ENCODE measurements around the gene PIP4K2B.

PIP4K2B gene

GRCh38 chr17:38740044-38740443 is 59.3 kb downstream of the PIP4K2B start:
- Histone ChIP-seq H3K14ac (ENCODE audit: low read length) (no peak overlapping the region), H2BK120ac (ENCODE audit: insufficient read depth, low read length, poor library complexity) (no peak overlapping the region), H3K79me1 (ENCODE audit: low read length) (no peaks in the 10 kb centered on the region), H3K23ac (ENCODE audit: low read length) (no peak overlapping the region), H3K27me3 (ENCODE audit: insufficient read depth, low read length) (no peaks in the 10 kb centered on the region), H3K79me2 (ENCODE audit: control insufficient read depth, insufficient read depth, low read length, poor library complexity) (peaks cover 6% of the 10 kb centered on the region), H3K4me3 (ENCODE audit: low read depth, low read length) (no peak overlapping the region), H2BK12ac (ENCODE audit: low read length) (no peak overlapping the region), H4K8ac (ENCODE audit: low read depth, low read length) (no peak overlapping the region), H3K18ac (ENCODE audit: low read length) (no peak overlapping the region), H4K12ac (ENCODE audit: low read depth, low read length) (no peak overlapping the region), H3K4me1 (ENCODE audit: control insufficient read depth in 1 of 2, insufficient read depth in 2 of 2, low read length in 2 of 2) (peaks cover 0 to 2% of the 10 kb centered on the region in 2 experiments), H2BK5ac (ENCODE audit: low read depth, low read length, poor library complexity) (no peak overlapping the region), H3K4ac (ENCODE audit: low read depth, low read length) (no peak overlapping the region), H3K9ac (ENCODE audit: low read length) (no peak overlapping the region), H3K4me2 (ENCODE audit: low read length) (no peak overlapping the region), H3K9me3 (ENCODE audit: insufficient read depth, low read depth, low read length) (no peaks in the 10 kb centered on the region), H3K36me3 (ENCODE audit: control insufficient read depth in 1 of 2, insufficient read depth in 2 of 2, low read length in 2 of 2) (peaks cover 61 to 63% of the 10 kb centered on the region in 2 experiments), H2AFZ (ENCODE audit: insufficient read depth, low read length, poor library complexity) (no peak overlapping the region), H2AK5ac (ENCODE audit: low read length) (no peak overlapping the region), H3K27ac (ENCODE audit: low read depth, low read length) (no peak overlapping the region), H4K91ac (ENCODE audit: low read depth, low read length) (no peak overlapping the region)
- no peak for DNase-seq
- WGBS (ENCODE audit: extremely low coverage, insufficient coverage, insufficient read length): no CpG with 5 or more reads among the region's 19 CpGs

DNA sequence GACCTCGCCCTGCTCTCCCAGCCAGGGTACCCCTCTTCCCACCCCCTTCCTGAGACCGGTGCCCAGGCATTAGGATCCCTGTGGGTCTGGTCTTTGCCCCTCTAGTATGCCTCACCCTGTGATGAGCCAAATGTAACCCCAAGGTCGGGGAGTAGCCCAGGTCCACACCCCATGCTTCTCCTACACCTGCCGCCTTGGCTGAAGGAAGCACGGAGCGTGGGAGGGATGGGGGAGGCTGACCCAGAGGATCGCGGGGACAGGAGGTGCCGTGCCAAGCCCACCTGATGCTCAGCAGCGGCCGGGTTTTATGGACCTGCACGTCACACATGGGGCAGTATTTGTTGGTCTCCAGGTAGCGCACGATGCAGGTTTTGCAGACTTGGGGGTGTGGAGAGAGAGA is 60.1 kb downstream of the PIP4K2B start:
- Histone ChIP-seq H3K9ac (ENCODE audit: low read length) (no peak overlapping the region), H3K36me3 (ENCODE audit: control insufficient read depth in 1 of 2, insufficient read depth in 2 of 2, low read length in 2 of 2) (peaks cover 62% of the 10 kb centered on the region in 2 experiments), H3K4me3 (ENCODE audit: low read depth, low read length) (no peak overlapping the region), H3K79me2 (ENCODE audit: control insufficient read depth, insufficient read depth, low read length, poor library complexity) (peaks cover 6% of the 10 kb centered on the region), H2AFZ (ENCODE audit: insufficient read depth, low read length, poor library complexity) (no peak overlapping the region), H3K14ac (ENCODE audit: low read length) (no peak overlapping the region), H3K18ac (ENCODE audit: low read length) (no peak overlapping the region), H3K27me3 (ENCODE audit: insufficient read depth, low read length) (no peaks in the 10 kb centered on the region), H3K79me1 (ENCODE audit: low read length) (no peaks in the 10 kb centered on the region), H3K23ac (ENCODE audit: low read length) (no peak overlapping the region), H3K4me2 (ENCODE audit: low read length) (no peak overlapping the region), H3K4me1 (ENCODE audit: control insufficient read depth in 1 of 2, insufficient read depth in 2 of 2, low read length in 2 of 2) (peaks cover 0 to 2% of the 10 kb centered on the region in 2 experiments), H4K12ac (ENCODE audit: low read depth, low read length) (no peak overlapping the region), H2AK5ac (ENCODE audit: low read length) (no peak overlapping the region), H4K8ac (ENCODE audit: low read depth, low read length) (no peak overlapping the region), H2BK120ac (ENCODE audit: insufficient read depth, low read length, poor library complexity) (no peak overlapping the region), H3K9me3 (ENCODE audit: insufficient read depth, low read depth, low read length) (no peaks in the 10 kb centered on the region), H3K4ac (ENCODE audit: low read depth, low read length) (no peak overlapping the region), H2BK5ac (ENCODE audit: low read depth, low read length, poor library complexity) (no peak overlapping the region), H2BK12ac (ENCODE audit: low read length) (no peak overlapping the region), H4K91ac (ENCODE audit: low read depth, low read length) (no peak overlapping the region), H3K27ac (ENCODE audit: low read depth, low read length) (no peak overlapping the region)
- no peak for DNase-seq
- no CpG with 5 or more reads among the region's 14 CpGs for WGBS (ENCODE audit: extremely low coverage, insufficient coverage, insufficient read length)

DNA sequence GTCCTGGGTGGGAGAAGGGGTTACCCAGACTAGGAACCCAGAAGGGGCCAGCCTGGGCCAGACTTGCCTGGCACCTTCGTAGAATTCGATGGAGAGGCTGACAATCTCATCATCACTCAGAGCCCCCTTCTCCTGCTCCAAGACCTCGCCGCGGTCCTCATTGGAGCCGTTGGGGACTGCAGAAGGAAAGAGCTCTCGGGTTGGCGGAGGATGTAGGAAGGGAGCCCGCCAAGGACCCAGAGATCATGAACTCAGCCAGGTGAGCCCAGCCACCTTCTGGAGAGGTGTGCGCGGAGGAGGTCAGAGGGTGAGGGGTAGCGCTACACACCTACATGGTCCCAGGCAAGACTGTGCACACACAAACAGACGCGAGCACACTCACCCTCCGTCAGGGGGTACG is 60.7 kb downstream of the PIP4K2B start:
- Histone ChIP-seq H2AFZ (ENCODE audit: insufficient read depth, low read length, poor library complexity) (no peak overlapping the region), H3K9me3 (ENCODE audit: insufficient read depth, low read depth, low read length) (no peaks in the 10 kb centered on the region), H2BK12ac (ENCODE audit: low read length) (no peak overlapping the region), H3K4me2 (ENCODE audit: low read length) (no peak overlapping the region), H3K27me3 (ENCODE audit: insufficient read depth, low read length) (no peaks in the 10 kb centered on the region), H2BK5ac (ENCODE audit: low read depth, low read length, poor library complexity) (no peak overlapping the region), H4K8ac (ENCODE audit: low read depth, low read length) (no peak overlapping the region), H3K18ac (ENCODE audit: low read length) (no peak overlapping the region), H3K79me2 (ENCODE audit: control insufficient read depth, insufficient read depth, low read length, poor library complexity) (peaks cover 6% of the 10 kb centered on the region), H3K27ac (ENCODE audit: low read depth, low read length) (no peak overlapping the region), H3K23ac (ENCODE audit: low read length) (no peak overlapping the region), H3K9ac (ENCODE audit: low read length) (no peak overlapping the region), H3K36me3 (ENCODE audit: control insufficient read depth in 1 of 2, insufficient read depth in 2 of 2, low read length in 2 of 2) (peaks cover 68% of the 10 kb centered on the region in 2 experiments), H3K4me3 (ENCODE audit: low read depth, low read length) (no peak overlapping the region), H3K4ac (ENCODE audit: low read depth, low read length) (no peak overlapping the region), H3K4me1 (ENCODE audit: control insufficient read depth in 1 of 2, insufficient read depth in 2 of 2, low read length in 2 of 2) (no peaks in the 10 kb centered on the region), H3K79me1 (ENCODE audit: low read length) (no peaks in the 10 kb centered on the region), H4K91ac (ENCODE audit: low read depth, low read length) (no peak overlapping the region), H3K14ac (ENCODE audit: low read length) (no peak overlapping the region), H2BK120ac (ENCODE audit: insufficient read depth, low read length, poor library complexity) (no peak overlapping the region), H4K12ac (ENCODE audit: low read depth, low read length) (no peak overlapping the region), H2AK5ac (ENCODE audit: low read length) (no peak overlapping the region)
- no peak for DNase-seq
- no CpG with 5 or more reads among the region's 16 CpGs for WGBS (ENCODE audit: extremely low coverage, insufficient coverage, insufficient read length)

DNA sequence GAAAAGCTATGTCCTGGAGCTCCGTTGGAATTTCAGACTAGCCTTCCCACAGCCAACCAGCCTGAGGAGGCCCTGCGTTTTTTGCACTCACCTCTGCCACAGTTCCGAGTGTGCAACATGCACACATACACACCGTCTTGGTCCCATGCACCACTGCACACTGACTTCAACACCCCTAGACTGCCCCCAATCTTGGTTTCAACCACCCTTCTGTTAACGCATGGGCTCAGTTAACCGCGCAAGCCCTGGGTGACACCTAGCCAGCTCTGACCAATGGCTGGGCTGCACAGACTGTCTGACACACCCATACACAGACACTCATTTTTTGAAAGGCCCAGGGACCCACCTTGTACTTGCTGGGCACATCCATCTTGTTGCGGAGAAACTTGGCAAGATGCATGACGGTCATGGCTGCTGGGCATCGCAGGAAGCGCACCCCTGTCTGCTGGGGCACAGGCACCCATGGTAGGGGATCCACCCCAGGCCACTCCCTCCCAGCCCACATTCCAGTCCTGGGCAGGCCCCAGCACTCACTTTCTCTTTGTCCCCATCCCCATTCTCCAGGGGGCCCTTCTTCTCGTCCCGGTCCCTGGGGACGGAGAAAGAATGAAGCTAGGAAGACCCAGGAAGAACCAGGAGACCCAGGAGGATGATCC is 61.2 kb downstream of the PIP4K2B start:
- Histone ChIP-seq H3K23ac (ENCODE audit: low read length) (no peak overlapping the region), H3K9me3 (ENCODE audit: insufficient read depth, low read depth, low read length) (no peaks in the 10 kb centered on the region)
- no peak for DNase-seq

More for the DNA sequence above, 61.2 kb downstream of the PIP4K2B start:
- Histone ChIP-seq H3K14ac (ENCODE audit: low read length) (no peak overlapping the region), H3K4ac (ENCODE audit: low read depth, low read length) (no peak overlapping the region), H2BK12ac (ENCODE audit: low read length) (no peak overlapping the region), H4K91ac (ENCODE audit: low read depth, low read length) (no peak overlapping the region), H4K8ac (ENCODE audit: low read depth, low read length) (no peak overlapping the region), H3K27ac (ENCODE audit: low read depth, low read length) (no peak overlapping the region), H4K12ac (ENCODE audit: low read depth, low read length) (no peak overlapping the region), H3K79me1 (ENCODE audit: low read length) (no peaks in the 10 kb centered on the region), H3K79me2 (ENCODE audit: control insufficient read depth, insufficient read depth, low read length, poor library complexity) (peaks cover 4% of the 10 kb centered on the region), H3K4me1 (ENCODE audit: control insufficient read depth in 1 of 2, insufficient read depth in 2 of 2, low read length in 2 of 2) (no peaks in the 10 kb centered on the region), H3K36me3 (ENCODE audit: control insufficient read depth in 1 of 2, insufficient read depth in 2 of 2, low read length in 2 of 2) (peaks cover 72 to 73% of the 10 kb centered on the region in 2 experiments), H3K27me3 (ENCODE audit: insufficient read depth, low read length) (no peaks in the 10 kb centered on the region), H2BK120ac (ENCODE audit: insufficient read depth, low read length, poor library complexity) (no peak overlapping the region), H3K4me3 (ENCODE audit: low read depth, low read length) (peak overlapping the region; percentile 4), H3K4me2 (ENCODE audit: low read length) (no peak overlapping the region), H2AK5ac (ENCODE audit: low read length) (no peak overlapping the region), H2BK5ac (ENCODE audit: low read depth, low read length, poor library complexity) (no peak overlapping the region), H2AFZ (ENCODE audit: insufficient read depth, low read length, poor library complexity) (no peak overlapping the region), H3K18ac (ENCODE audit: low read length) (no peak overlapping the region), H3K9ac (ENCODE audit: low read length) (no peak overlapping the region)
- no CpG with 5 or more reads among the region's 14 CpGs for WGBS (ENCODE audit: extremely low coverage, insufficient coverage, insufficient read length)
